K562 (cell line): ENCODE data around the gene ZNF277. TPM values are rescaled to one million over a fixed set of nuclear protein-coding genes. Genes with fewer than 3 reads are reported as not detected.

Experiments used
- ATAC-seq: fragments of 200-7000 bp; cut with Tn5 transposase; 3 replicates; pipeline ENCODE4 v1.9.1; 2020; ENCODE audit warnings: moderate library complexity
- BruUV-seq: library from RNA; stranded (reverse); fragments of 400-500 nt; replicated peaks from 2 replicates; lab custom pipeline; 2021; lab: Mats Ljungman, UMichigan
- CTCF ChIA-PET: fragments of 300-600 bp; formaldehyde crosslinking; extraction: SDS; loops from one replicate; lab custom pipeline; 2021; ENCODE audit warnings: low intra/inter-chr PET ratio; lab: Yijun Ruan, JAX
- POLR2A ChIA-PET: fragments of 300-600, 350-650 bp; sonication (Branson Sonifier 250); formaldehyde crosslinking; extraction: SDS; loops from one replicate; lab custom pipeline; 2021; ENCODE audit warnings: antibody characterized with exemption, inconsistent platforms; lab: Yijun Ruan, JAX
- DNase-seq, 4 experiments: peaks; one replicate each; pipeline versions ENCODE4 v3.0.0 to v3.0.0-alpha.2; 2011 to 2018; ENCODE audit warnings: low spot score in 3 of 4, mixed read lengths in 3 of 4; ENCODE audit errors: extremely low read depth in 1 of 4
- FAIRE-seq: peaks from 2 replicates; lab custom pipeline; 2011; peaks lifted over from hg19 to GRCh38; lab: Jason Lieb, UNC
- H2AFZ ChIP-seq: 2 replicates; pipeline ENCODE4 v1.6.0; 2011; ENCODE audit warnings: low read depth, low read length, control low read depth, inconsistent platforms
- H3K27ac ChIP-seq: fragments of 200-600 bp; 3 replicates; pipeline ENCODE4 v1.8.0; 2011; ENCODE audit warnings: low read depth, mild to moderate bottlenecking, control low read depth, inconsistent platforms, low read length, moderate library complexity, mixed read lengths; ENCODE audit errors: extremely low read depth
- H3K27me3 ChIP-seq, 2 experiments: fragments of 300-600 bp in 1 of 2; 2 replicates in 1 of 2; 3 replicates in 1 of 2; pipeline versions ENCODE4 v1.6.0 to v1.8.0; 2011; ENCODE audit warnings: inconsistent platforms in 2 of 2, low read length in 2 of 2, mild to moderate bottlenecking in 1 of 2, mixed read lengths in 1 of 2, moderate library complexity in 1 of 2; ENCODE audit not compliant: control insufficient read depth in 2 of 2, insufficient read depth in 2 of 2
- H3K36me3 ChIP-seq: fragments of 300-600 bp; 3 replicates; pipeline ENCODE4 v1.8.0; 2011; ENCODE audit warnings: mild to moderate bottlenecking, low read length, inconsistent platforms; ENCODE audit not compliant: control insufficient read depth, insufficient read depth
- H3K4me1 ChIP-seq, 2 experiments: fragments of 200-600 bp in 1 of 2; replicated peaks in 1 of 2; 2 replicates in 1 of 2; 3 replicates in 1 of 2; pipeline versions ENCODE4 v1.5.1 to v1.8.0; 2011; ENCODE audit warnings: inconsistent platforms in 2 of 2, low read length in 2 of 2, mild to moderate bottlenecking in 1 of 2, mixed read lengths in 1 of 2, moderate library complexity in 1 of 2; ENCODE audit not compliant: control insufficient read depth in 2 of 2, insufficient read depth in 2 of 2
- H3K4me2 ChIP-seq: 2 replicates; pipeline ENCODE4 v1.6.1; 2011; ENCODE audit warnings: low read length, control low read depth, inconsistent platforms, mixed read lengths; ENCODE audit not compliant: insufficient read depth
- H3K4me3 ChIP-seq: fragments of 200-600 bp; sonication (generic), shearing (Covaris generic); 2 replicates; pipeline ENCODE4 v1.5.1; 2016; ENCODE audit warnings: control low read depth, inconsistent platforms
- H3K79me2 ChIP-seq: fragments of 200-600 bp; 3 replicates; pipeline ENCODE4 v1.8.0; 2011; ENCODE audit warnings: low read length, inconsistent platforms; ENCODE audit not compliant: control insufficient read depth, insufficient read depth
- H3K9ac ChIP-seq, 2 experiments: 2 replicates each; pipeline versions ENCODE4 v1.6.0 to v1.6.1; 2011; ENCODE audit warnings: low read depth in 2 of 2, low read length in 2 of 2, control low read depth in 1 of 2, inconsistent platforms in 1 of 2, mild to moderate bottlenecking in 1 of 2, mixed read lengths in 1 of 2; ENCODE audit not compliant: insufficient read depth in 1 of 2
- H3K9me1 ChIP-seq: one replicate; pipeline ENCODE4 v1.6.0; 2011; ENCODE audit warnings: inconsistent platforms, mild to moderate bottlenecking, low read length, moderate library complexity; ENCODE audit not compliant: control insufficient read depth, insufficient read depth
- H3K9me3 ChIP-seq: replicated peaks from 2 replicates; pipeline ENCODE4 v1.5.1; 2011; ENCODE audit warnings: low read depth, low read length, inconsistent platforms; ENCODE audit not compliant: control insufficient read depth, insufficient read depth
- H4K20me1 ChIP-seq: replicated peaks from 2 replicates; pipeline ENCODE4 v1.6.1; 2011; ENCODE audit warnings: low read length, inconsistent platforms, mixed read lengths; ENCODE audit not compliant: control insufficient read depth, insufficient read depth
- CEBPB ChIP-seq: fragments of 450-650 bp; IDR thresholded peaks from 2 replicates; pipeline ENCODE4 v1.6.1; 2016; ENCODE audit warnings: missing genetic modification characterization, missing compliant biosample characterization
- SMARCC2 ChIP-seq: fragments of 450-650 bp; IDR thresholded peaks from 2 replicates; pipeline ENCODE4 v1.6.1; 2017; ENCODE audit warnings: antibody characterized with exemption, moderate library complexity, mild to moderate bottlenecking, low read depth
- WGBS: fragments of 100-300 bp; shearing (Covaris generic); methylation state at CpG from one replicate; pipeline ENCODE4 v1.1.6; 2016; ENCODE audit warnings: low coverage, mixed read lengths; ENCODE audit not compliant: insufficient coverage; ENCODE audit errors: missing lambda C conversion rate; 5-methylcytosine and 5-hydroxymethylcytosine counted together
- in situ Hi-C: fragments of 300-500 bp; cut with MboI; formaldehyde crosslinking; loops from 4 replicates; pipeline ENCODE4 v1.15.0; 2018; ENCODE audit warnings: inconsistent platforms, mixed read lengths
- intact Hi-C: fragments of 100-400 bp; cut with micrococcal nuclease; formaldehyde crosslinking; loops from 2 replicates; pipeline ENCODE4 v1.14.2; 2022
- polyA plus RNA-seq, 8 experiments: library from polyadenylated mRNA; depleted of rRNA in 4 of 8; stranded (reverse) in 5 of 8; unstranded in 3 of 8; fragments of >200 nt; fragmentation: Nextera tagmentation in 2 of 8; fragmentation: Illumina TruSeq in 1 of 8; extraction: Ambion mirVana in 2 of 8; extraction: Trizol in 1 of 8; gene quantifications; 2 replicates each; pipeline versions ENCODE4 v1.2.1 to v1.2.3, GENCODE V29; 2011 to 2014; ENCODE audit warnings: inconsistent platforms in 1 of 8, missing spikeins in 1 of 8
- total RNA-seq, 7 experiments: library from RNA; depleted of rRNA in 6 of 7; stranded (reverse); fragments of >200 nt in 6 of 7; fragmentation: Illumina TruSeq in 2 of 7; extraction: Trizol in 2 of 7; gene quantifications; 2 replicates each; pipeline versions ENCODE4 v1.2.1 to v1.2.3, GENCODE V29; 2011 to 2021; ENCODE audit warnings: low replicate concordance in 1 of 7
- TF ChIP-seq, protein P1 (sequence below): fragments of 250-450 bp; sonication (Bioruptor Pico); IDR thresholded peaks from 2 replicates; pipeline ENCODE4 v1.8.0; 2022; ENCODE audit warnings: inconsistent platforms, mild to moderate bottlenecking, moderate library complexity, borderline replicate concordance
- TF ChIP-seq, protein P2 (sequence below): IDR thresholded peaks from 2 replicates; pipeline ENCODE4 v1.6.1; 2012; ENCODE audit warnings: low read depth, low read length, improper control_type of control experiment, borderline replicate concordance
- TF ChIP-seq, protein P3 (sequence below): fragments of 250-450 bp; sonication (Bioruptor Pico); IDR thresholded peaks from 2 replicates; pipeline ENCODE4 v1.8.0; 2022; ENCODE audit warnings: moderate library complexity, mild to moderate bottlenecking, inconsistent platforms

ZNF277 gene
- total and polyA plus RNA-seq, 9 of the 15 experiments (the other 6 are each of a cell fraction or from before 2014, with no cell fraction given), result 18.8 to 33.5 (median 27.7) TPM

DNA sequence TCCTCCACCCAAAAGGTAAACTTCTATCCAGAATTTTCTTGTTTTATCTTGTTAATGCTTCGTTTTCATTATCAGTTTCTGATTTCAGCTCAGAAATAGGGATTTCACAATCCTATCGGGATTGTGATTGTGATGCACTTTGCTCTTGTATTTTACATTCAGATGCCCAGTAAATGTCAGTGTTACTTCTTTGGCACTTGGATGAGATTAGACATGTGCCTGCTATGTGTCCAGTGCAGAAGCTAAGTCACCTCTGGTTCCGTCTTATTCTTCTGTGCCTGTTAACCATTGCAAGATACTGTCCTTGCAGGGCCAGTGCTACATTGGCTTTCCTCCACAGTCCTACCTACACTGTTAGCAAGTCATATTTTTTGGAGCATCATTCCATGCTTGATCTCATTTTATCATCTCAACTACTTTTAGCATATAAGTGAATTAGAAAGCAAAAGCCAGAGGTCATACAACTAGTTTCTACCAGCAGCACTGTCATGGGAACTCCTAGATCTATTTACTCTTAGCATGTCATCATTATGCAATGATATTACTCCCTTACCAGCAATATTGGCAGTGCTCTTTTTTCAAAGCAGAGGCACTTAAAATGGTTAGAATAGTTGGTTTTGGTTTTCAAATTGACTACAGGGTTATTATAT lies 26.7 kb downstream of the ZNF277 start:
- Histone ChIP-seq H2AFZ (no peak overlapping the region), H3K79me2 (no peaks in the 10 kb centered on the region), H3K4me2 (no peak overlapping the region), H3K9ac (no peak overlapping the region), H3K4me1 (no peaks in the 10 kb centered on the region), H3K4me3 (no peak overlapping the region), H4K20me1 (no peaks in the 10 kb centered on the region; the same call in 1 of the 2 replicates), H3K9me3 (no peaks in the 10 kb centered on the region), H3K27me3 (no peaks in the 10 kb centered on the region), H3K27ac (no peak overlapping the region), H3K9me1 (no peaks in the 10 kb centered on the region), H3K36me3 (no peaks in the 10 kb centered on the region)
- no peak for DNase-seq
- intact Hi-C loops, result no loop called here
- TF ChIP-seq, protein P1, sequence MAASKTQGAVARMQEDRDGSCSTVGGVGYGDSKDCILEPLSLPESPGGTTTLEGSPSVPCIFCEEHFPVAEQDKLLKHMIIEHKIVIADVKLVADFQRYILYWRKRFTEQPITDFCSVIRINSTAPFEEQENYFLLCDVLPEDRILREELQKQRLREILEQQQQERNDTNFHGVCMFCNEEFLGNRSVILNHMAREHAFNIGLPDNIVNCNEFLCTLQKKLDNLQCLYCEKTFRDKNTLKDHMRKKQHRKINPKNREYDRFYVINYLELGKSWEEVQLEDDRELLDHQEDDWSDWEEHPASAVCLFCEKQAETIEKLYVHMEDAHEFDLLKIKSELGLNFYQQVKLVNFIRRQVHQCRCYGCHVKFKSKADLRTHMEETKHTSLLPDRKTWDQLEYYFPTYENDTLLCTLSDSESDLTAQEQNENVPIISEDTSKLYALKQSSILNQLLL, result peak; percentile 54; the same call in 1 of the 2 replicates
- TF ChIP-seq SMARCC2 (no peak), CEBPB (peak; percentile 53)
- ChIA-PET POLR2A (no interaction called here), CTCF (no interaction called here)
- in situ Hi-C loops, result no loop called here
- WGBS, result 23% methylated on average over 3 of the region's 3 CpGs
- no peak for ATAC-seq
- no peak for FAIRE-seq
- no TSS peak for BruUV-seq

DNA sequence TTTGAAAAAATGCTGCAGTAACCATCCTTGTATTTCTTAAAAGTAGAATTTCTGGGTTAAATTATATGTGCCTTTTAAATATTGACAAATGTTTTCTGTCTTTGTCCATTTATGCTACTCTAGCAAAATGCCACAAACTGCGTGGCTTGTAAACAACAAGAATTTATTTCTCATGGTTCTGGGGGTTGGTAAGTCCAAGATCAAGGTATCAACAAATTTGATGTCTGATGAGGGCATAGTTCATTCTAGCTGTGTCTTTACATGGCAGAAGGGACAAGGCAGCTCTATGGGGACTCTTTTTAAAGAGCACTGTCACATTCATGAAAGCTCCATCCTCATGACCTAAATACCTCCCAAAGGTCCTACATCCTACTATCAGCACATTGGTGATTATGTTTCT lies 27.7 kb downstream of the ZNF277 start:
- Histone ChIP-seq H3K4me2 (no peak overlapping the region), H3K9ac (no peak overlapping the region), H3K9me3 (no peaks in the 10 kb centered on the region), H3K4me3 (no peak overlapping the region), H2AFZ (no peak overlapping the region), H3K9me1 (no peaks in the 10 kb centered on the region), H3K79me2 (no peaks in the 10 kb centered on the region), H3K27me3 (no peaks in the 10 kb centered on the region), H4K20me1 (no peaks in the 10 kb centered on the region), H3K27ac (no peak overlapping the region), H3K4me1 (no peaks in the 10 kb centered on the region), H3K36me3 (no peaks in the 10 kb centered on the region)
- TF ChIP-seq, protein P2, sequence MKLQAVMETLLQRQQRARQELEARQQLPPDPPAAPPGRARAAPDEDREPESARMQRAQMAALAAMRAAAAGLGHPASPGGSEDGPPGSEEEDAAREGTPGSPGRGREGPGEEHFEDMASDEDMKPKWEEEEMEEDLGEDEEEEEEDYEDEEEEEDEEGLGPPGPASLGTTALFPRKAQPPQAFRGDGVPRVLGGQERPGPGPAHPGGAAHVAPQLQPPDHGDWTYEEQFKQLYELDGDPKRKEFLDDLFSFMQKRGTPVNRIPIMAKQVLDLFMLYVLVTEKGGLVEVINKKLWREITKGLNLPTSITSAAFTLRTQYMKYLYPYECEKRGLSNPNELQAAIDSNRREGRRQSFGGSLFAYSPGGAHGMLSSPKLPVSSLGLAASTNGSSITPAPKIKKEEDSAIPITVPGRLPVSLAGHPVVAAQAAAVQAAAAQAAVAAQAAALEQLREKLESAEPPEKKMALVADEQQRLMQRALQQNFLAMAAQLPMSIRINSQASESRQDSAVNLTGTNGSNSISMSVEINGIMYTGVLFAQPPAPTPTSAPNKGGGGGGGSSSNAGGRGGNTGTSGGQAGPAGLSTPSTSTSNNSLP, result no peak
- TF ChIP-seq, protein P3, sequence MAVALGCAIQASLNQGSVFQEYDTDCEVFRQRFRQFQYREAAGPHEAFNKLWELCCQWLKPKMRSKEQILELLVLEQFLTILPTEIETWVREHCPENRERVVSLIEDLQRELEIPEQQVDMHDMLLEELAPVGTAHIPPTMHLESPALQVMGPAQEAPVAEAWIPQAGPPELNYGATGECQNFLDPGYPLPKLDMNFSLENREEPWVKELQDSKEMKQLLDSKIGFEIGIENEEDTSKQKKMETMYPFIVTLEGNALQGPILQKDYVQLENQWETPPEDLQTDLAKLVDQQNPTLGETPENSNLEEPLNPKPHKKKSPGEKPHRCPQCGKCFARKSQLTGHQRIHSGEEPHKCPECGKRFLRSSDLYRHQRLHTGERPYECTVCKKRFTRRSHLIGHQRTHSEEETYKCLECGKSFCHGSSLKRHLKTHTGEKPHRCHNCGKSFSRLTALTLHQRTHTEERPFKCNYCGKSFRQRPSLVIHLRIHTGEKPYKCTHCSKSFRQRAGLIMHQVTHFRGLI, result no peak
- TF ChIP-seq, protein P1, result peak; percentile 53
- no peak for DNase-seq
- no TSS peak for BruUV-seq
- POLR2A ChIA-PET, result interaction anchor here (0.6 kb wide), 1 partner anchor 13 kb away, joined by 3 read pairs; no protein-coding TSS in a partner anchor
- 8% methylated on average over 1 of the region's 1 CpG for WGBS
- in situ Hi-C loops, result no loop called here
- ATAC-seq, result no peak
- intact Hi-C loops, result no loop called here
- CTCF ChIA-PET, result no interaction called here
- no peak for FAIRE-seq
